HG02943 (cell line): ENCODE measurements around the gene IGFBP3.
A peak's percentile ranks its signal among the peaks of the same experiment; 100 is the strongest.

Experiments used
- ATAC-seq: cut with Tn5 transposase; IDR thresholded peaks from one replicate; pipeline ENCODE4 v1.9.1; 2021; ENCODE audit warnings: mild to moderate bottlenecking, low read depth, moderate library complexity; ENCODE audit not compliant: unreplicated experiment

IGFBP3 gene

DNA sequence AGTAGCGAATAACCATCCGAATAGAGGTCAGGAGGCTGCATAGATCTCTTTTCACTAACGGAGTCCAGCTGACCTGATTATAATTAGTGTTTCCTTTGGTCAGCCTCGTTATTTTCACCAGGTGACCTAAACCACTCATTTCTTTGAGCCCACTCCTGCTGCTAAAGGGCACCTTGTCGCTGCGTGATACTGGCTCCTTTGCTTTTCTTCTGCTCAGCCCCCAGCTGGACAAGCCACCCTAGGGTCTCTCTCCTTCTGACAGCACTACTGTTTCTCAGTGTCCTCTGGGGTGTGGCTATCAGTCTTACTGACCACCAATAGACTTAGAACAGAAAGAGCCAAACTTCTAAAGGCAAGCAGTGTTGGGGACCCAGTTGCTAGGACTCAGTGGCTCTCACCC is 2.7 kb upstream of the IGFBP3 start:
- ATAC-seq = no peak

DNA sequence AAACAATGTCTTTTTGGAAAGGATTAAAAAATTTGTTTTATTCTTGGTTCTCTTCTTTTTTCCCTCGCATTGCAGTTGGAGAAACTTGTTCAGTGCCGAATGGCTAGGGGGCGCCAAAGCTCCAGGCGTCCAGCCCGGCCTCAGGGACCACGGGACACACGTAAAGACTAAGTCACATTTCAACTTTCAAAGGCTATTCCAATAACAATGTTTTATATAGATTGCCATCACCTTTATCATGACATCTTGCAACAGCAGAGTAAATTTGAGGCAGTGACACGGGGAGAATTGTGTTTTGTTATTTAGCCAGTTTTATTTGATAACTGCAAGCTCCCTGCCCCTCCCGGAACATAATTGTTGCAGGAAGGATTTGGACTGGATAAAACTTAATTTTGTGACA is 2.2 kb upstream of the IGFBP3 start:
- ATAC-seq = no peak

DNA sequence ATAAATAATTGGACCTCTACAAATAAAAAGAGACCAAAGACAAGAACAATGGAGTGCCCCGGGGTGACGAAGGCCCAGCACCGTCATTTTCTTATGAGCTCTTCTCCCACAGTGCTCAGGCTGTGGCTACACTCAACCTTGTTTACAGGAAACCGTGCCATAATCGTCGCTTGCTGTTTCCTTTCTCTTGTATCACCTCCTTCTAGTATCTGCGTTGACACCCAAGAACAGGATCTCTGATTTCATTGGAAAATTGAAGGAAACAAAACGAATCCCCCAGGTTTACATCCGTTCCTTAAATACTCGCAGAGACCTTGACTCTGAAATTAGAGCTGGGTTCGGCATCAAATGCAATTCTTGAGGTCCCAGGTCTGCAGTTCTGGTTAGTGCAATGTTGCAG is 1.7 kb upstream of the IGFBP3 start:
- ATAC-seq = no peak

DNA sequence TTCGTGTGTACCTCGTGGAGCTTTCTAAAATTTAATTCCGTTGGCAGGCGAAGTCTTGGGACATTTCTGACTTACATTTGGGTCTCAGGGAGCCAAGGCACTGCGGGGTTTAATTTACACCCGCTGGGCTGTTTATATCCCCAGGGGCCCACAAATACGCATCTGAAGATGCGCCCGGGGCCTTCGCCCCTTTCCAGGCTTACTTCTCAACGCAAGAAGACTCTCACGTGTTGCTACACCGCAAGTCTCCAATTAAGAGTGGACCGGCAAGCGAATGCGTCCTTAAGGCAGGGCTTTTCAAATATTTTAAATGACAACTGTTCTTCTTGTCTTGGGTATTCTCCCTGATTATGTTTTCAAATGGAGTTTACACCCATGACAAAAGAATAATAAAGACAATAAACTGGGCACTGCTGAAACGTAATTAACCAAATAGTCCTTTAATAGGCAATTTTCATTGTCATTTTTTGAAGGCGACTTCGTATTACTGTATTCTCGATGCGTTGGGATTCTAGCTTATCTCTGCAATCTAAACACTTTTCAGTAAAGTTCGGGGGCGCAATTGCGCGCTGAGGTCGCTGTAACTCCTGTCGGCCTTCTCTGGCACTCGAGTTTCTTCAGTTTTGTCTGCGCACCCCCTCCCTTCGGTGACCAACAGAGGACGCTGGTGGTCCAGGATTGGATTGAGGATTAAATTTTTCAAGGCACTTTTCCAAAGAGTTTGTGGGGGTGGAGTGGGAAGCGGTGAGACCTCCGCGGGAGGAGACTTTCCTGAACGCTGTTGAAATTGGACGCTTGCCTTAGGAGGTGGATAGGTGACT is 837 bp upstream of the IGFBP3 start:
- ATAC-seq = no peak

DNA sequence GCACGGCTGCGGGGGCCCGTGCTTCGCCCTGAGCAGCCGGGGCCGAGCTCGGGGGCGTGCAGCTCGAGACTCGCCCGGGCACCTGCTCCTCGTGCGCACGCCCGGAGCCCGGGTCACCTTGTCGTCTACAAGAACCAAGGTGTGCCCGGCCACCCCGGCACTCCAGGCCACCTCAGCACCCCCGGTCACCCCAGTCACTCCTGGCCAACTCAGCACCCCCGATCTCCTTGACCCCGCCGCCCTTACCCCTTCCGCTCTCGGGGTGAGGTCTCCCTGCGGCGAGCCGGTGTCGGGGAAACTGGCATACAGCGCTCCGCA is 268 bp upstream of the IGFBP3 start:
- no peak for ATAC-seq

DNA sequence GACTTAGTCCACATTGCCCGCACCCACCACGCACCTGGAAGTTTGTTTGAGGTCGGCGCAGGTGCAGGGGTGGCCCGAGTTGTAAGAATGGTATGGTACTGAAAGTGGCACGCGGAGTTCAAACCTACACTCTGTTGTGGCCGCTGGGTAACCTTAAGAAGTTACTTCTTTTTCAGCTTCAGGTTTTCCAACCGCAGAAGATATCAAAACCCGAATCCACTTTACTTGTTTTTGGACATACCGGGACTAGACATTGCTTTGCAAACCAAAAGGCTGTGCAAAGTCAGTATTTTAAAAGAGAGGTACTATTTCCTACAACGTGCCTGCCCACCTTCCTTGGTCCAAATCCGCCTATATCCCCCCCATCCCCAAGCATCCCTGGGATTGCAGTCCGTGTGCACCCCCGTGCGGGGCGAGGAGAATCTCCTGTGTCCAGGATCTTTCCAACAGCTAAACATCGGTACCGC is 1.0 kb downstream of the IGFBP3 start:
- no peak for ATAC-seq

DNA sequence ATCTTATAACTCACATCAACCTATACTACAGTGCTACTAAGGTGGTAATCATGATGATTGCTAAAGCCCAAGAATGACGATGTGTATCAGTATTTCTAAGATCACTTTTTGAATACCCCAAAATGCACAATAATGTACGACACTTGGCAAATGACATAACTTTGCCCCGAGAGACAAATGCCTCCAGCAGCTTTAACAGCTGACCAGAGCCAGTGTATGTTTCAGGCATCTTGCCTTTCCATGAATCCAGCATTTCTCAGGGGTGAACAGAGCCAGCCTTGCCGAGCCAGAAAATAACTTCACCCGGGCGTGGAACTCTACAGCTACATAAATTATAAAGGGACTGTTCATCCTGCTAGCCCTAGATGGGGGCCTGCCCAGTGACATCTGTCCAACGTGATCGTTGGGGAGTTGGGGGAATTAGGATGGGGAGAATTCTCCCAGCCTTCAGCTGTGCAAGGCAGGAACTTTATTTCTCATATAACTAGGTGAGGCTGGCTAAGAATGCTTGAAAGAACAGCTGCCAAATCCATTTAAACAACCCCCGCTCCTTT is 1.8 kb downstream of the IGFBP3 start:
- ATAC-seq = no peak

DNA sequence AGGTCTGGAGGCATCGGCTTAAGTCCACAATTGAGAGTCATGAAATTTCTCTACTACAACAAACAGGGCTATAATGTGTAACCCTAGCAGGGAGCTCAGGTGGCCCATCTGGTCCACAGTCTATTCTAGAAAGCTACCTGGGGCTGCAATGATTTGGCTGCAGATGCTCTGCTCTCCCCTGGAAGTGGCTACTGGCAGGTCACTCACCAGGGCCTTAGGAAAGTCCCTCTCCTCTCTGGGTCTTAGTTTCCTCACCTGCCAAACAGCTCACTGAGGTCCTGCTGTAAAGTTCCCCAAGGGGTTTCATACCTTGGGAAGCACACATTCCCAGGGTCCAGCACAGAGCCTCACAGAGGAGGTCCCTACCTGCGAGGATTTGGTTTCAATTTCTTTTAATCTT is 2.5 kb downstream of the IGFBP3 start:
- no peak for ATAC-seq

DNA sequence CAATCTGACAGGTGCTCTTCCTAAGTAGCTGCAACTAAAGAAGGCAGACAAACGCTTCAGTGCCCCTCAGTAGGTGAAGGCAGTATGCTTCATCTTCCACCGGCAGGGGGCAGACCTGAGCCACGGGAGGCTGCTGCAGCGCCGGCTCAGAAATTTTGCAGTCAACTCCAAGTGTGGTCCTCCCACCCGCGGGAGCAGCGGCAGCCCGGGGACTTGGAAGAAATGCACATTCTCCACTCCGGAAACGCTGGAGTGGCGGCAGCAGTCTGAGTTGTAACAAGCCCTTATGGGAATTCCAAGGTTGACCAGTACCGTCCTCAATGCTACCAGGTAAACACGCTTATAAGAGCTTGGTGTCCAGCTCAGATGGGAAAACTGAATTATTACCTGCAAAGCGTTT is 3.4 kb downstream of the IGFBP3 start:
- peak; percentile 64 for ATAC-seq

DNA sequence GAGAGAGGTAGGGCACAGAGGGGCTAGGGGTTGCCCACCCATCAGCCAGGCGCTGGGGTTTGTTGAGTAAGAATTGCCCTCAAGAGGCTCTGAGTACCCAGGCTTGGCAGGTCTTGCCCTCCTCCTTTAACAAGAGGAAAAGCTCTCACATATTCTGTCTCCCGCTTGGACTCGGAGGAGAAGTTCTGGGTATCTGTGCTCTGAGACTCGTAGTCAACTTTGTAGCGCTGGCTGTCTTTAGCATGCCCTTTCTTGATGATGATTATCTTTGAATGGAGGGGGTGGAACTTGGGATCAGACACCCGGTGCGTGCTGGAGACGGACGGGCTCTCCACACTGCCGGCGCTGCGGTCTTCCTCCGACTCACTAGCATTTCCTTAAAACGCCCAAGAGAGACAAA is 4.0 kb downstream of the IGFBP3 start:
- no peak for ATAC-seq

DNA sequence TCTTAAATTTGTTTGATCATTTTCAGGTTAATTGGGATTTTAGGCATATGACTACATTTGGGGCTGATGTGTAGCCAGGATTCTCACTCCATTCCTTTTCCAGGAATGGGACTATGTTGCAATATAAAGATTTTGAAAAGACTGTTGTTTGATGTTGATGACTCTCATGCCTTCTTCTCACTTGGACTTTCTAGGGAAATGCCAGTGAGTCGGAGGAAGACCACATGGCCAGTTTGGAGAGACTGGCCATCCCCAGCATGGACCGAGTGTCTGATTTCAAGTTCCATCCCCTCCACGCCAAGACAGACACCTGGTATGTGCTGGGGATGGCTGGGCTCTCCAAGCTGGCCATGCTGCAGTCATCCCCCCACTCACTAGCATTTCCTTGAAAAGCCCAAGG is 5.5 kb downstream of the IGFBP3 start:
- no peak for ATAC-seq

DNA sequence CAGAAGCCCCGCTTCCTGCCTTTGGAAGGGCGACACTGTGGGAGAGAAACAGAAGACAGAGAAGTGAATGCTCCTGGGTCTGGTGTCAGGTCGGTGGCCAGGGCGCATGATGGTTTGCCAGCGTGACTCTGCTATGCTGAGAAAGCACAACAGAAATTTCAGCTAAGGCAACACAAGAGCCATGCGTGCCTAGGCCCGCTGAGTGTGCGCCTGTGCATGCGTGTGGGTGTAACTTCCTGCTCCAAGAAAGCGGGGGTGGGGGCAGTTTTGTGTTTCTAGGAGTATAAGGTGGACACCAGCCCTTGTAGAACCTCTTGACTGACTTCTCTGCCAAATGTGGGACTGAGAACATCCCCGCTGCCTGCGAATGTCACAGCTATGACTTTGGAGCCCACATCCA is 6.2 kb downstream of the IGFBP3 start:
- no peak for ATAC-seq

DNA sequence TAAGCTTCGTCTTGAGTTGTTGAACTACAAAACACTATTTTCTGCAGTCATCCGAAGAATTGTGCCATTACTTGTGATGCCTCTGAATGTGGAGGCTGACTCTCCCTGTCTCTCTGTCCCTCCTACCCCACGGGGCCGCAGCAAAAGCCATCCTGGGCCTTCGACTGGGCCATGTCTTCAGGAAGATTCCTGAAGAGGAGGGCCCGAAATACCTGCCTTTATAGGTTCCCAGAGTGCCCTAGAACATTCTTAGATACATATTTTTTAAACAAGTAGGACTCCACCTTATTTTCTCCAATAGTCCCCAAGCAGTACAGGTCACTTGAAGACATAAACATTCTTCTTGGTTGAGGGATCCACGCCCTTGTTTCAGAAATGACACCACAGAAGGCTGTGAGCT is 8.1 kb downstream of the IGFBP3 start:
- ATAC-seq = no peak

DNA sequence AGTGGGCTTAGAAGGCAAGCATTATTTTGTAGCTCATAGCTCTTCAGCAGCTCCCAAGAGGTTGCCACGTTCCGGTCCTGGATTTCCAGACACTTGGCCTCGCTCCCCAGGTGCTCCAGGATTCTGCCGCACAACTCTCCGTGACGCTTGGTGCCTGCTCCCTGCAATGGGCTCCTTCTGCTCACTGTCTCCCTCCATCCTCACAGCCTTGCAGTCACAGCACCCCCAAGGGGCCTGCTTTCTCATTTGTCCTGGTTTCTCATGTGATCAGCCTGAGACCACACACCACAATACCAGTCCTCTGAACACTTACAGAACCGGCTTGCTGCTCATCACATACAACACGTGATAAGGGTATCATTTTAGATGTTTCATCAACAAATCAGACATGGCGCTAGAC is 9.8 kb downstream of the IGFBP3 start:
- ATAC-seq = no peak

DNA sequence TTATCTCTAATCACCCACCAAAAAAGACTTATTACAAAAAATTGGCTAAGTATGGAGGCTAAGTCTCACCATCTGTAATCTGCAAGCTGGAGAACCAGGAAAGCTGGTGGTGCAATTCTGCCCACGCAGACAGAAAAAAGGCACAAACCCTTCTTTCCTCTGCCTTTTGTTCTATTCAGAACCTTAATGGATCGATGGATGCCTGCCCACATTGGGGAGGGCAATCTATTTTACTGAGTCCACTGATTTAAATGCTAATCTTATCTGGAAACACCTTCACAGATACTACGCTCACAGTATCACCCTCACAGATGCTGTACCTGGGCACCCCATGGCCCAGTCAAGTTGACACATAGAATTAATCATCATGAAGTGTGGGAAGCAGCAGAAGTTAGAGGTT is 10.2 kb downstream of the IGFBP3 start:
- no peak for ATAC-seq

DNA sequence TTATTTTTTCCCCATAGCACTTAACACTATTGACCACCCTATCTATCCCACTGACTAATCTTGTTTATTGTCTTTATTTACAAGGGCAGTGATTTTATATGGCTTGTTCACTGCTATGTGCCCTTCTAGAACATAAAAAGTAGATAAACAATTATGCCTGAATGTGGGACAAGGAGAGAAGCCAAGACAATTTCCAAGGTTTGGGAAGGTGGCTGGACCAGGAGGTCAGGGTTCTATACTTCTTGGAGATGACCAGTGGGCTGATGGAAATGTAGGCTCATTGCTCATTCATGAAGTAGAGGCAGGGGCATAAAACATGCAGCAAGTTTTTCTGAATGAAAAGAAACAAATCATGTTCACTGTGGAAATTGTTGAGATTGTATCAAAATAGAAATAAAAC is 11.5 kb downstream of the IGFBP3 start:
- no peak for ATAC-seq

DNA sequence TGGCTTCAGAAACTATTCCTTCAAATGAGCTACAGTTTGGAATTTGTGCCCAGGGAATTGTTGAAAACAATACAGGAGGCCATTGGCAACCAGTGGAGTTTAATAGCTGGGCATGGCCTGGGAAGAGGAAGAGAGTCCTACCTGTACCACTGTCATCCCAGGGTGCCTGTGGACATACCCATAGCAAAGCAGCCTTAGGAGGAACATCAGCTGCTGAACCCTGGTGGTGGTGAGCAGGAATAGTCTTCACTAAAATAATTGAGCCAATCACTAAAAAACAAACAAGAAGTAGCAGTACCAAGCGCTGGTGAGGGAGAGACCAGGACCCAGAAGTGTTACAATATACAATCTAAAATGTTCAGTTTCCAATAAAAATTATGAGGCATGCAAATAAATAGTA is 18.3 kb downstream of the IGFBP3 start:
- ATAC-seq = no peak

DNA sequence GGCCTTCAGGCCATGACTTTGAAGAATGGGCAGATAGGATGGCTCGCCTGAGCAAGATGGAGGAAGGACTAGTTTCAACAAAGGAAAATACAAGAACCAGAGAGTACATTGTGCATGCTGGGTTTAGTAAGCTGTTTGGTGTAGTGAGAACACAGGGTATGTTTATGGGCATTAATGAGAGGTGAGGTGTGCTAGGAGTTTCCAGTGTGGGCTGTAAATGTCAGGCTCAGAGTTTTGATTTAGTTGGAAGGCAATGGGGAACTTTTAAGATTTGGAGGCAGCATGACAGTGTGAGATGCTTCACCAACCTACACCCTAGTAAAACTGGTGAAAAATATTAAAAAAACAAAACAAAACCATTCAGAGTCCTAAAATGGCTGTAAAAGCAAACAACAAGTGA is 19.5 kb downstream of the IGFBP3 start:
- no peak for ATAC-seq

DNA sequence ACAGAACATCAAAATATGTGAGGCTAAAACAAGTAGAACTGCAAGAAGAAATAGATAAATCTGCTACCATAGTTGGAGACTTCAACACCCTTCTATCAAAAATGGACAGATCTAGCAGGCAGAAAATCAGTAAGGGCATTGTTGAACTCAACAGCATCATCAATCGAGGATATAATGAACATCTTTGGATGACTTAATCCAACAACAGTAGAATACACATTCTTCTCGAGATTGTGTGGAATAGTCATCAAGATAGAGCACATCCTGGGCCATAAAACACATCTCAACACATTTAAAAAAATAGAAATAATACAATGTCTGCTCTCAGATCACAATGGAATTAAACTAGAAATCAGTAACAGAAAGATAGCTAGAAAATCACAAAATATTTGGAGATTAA is 22.9 kb downstream of the IGFBP3 start:
- no peak for ATAC-seq

DNA sequence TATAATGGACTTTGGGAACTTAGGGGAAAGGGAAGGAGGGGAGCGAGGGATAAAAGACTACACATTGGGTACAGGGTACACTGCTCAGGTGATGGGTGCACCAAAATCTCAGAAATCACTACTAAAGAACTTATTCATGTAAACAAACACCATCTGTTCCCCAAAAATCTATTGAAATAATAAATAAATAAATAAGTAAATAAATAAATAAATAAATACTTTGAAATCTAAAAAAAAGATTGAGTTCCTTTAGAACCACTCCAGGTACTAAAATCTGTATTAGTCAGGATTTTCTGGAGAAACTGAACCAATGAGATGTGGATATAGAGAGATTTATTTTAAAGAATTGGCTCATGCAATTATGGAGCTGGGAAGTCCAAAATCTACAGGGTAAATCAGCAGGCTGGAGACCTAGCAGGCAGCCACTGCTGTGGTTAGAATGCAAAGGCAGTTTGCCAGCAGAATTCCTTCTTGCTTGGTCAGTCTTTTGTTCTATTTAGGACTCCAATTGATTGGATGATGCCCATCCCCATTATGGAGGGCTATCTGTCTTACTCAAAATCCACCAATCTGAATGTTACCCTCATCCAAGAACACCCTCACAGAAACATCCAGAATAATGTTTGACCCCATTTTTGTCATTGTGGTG is 23.9 kb downstream of the IGFBP3 start:
- ATAC-seq = no peak

DNA sequence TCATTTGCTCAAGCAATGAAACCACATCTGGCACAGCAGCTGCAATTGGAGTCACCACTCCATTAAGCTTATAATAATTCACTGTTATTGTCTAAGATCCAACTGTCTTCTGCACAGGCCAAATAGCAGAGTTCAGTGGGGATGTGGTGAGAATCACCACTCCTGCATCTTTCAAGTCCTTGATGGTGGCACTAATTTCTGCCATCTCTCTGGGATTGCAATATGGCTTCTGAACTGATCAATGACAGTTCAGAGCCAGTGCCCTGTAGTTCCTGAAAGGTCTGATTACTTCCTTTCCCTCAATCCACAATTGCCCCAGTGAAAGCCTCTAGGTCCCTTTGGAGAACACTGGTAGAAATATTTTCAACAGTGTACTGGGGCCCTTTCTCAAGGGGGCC is 26.4 kb downstream of the IGFBP3 start:
- ATAC-seq = no peak

DNA sequence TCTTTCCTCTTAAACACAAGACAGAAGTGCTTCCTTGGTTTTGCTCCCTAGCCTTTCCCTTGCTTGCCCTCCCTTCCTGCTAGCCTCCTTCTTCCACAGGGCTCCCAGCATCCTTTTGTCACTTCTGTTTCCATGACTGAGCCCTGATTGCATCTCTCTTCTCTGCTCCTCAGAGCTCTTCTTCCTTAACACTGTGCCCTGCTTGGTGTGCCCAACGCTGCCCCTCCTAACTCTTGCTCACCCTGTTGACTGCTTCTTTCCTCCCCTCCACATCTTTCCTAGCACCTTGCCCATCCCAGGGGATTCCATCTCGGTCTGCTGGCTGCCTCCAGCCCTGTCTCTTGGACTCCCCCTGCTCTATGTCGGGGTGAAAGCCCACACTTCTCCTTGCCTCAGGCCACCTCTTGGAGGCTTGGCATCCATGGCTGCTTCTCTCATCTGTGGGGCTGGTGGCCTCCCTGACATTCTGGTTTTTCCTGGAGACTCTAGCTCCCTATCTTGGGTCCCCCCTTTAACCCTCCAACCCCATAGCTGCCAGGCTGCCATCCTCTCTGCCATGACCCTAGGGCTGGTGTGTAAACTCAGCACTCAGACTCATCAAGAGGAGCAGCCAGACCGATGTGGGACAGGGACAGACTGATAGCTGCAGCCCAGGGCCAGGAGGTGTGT is 26.9 kb downstream of the IGFBP3 start:
- no peak for ATAC-seq
